ENCODE data around the gene MYO15B.

The MYO15B gene

DNA sequence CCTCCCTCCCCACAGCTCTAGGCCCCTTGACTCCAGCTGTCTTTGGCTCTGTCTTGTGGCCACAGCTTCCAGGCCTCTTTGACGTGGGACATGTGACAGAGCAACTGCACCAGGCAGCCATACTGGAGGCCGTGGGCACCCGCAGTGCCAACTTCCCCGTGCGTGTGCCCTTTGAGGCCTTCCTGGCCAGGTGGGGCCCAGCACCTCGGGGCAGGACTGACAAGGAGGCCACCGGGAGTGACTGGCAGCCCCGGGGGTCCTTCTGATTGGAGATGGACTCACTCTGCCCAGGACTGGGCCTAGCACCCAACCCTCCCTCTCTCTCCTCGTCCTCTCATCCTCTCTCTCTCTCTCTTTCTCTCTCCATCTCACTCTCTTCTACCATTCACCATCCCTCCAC lies 15.5 kb downstream of the MYO15B start:
- TF ChIP-seq SIN3A (IDR thresholded peaks at IDR 0.05; ENCODE audit: borderline replicate concordance, insufficient read depth, low read length) (no peak), REST (IDR thresholded peaks at IDR 0.05; ENCODE audit: insufficient read depth in 1 of 2, low read depth in 2 of 2, low read length in 2 of 2) (no peak), FOXP2 (optimal IDR thresholded peaks at IDR 0.05; ENCODE audit: borderline replicate concordance, extremely low read depth, extremely low read length, insufficient read depth) (no peak), TAF1 (IDR thresholded peaks at IDR 0.05; ENCODE audit: borderline replicate concordance, insufficient read depth, low read length) (no peak), POLR2AphosphoS5 (IDR thresholded peaks at IDR 0.05; ENCODE audit: low read depth, low read length) (no peak)

- TF ChIP-seq SIN3A (IDR thresholded peaks at IDR 0.05; ENCODE audit: borderline replicate concordance, insufficient read depth, low read length) (no peak), FOXP2 (optimal IDR thresholded peaks at IDR 0.05; ENCODE audit: borderline replicate concordance, extremely low read depth, extremely low read length, insufficient read depth) (no peak)
Observed at GRCh38 chr17:75604034-75604695, 16.6 kb downstream of the MYO15B start.

GRCh38 chr17:75605790-75606189 lies 18.2 kb downstream of the MYO15B start:
- TF ChIP-seq SIN3A (IDR thresholded peaks at IDR 0.05; ENCODE audit: borderline replicate concordance, insufficient read depth, low read length) (no peak), REST (IDR thresholded peaks at IDR 0.05; ENCODE audit: insufficient read depth in 1 of 2, low read depth in 2 of 2, low read length in 2 of 2) (no peak), FOXP2 (optimal IDR thresholded peaks at IDR 0.05; ENCODE audit: borderline replicate concordance, extremely low read depth, extremely low read length, insufficient read depth) (no peak), POLR2AphosphoS5 (IDR thresholded peaks at IDR 0.05; ENCODE audit: low read depth, low read length) (no peak), TAF1 (IDR thresholded peaks at IDR 0.05; ENCODE audit: borderline replicate concordance, insufficient read depth, low read length) (no peak)

DNA sequence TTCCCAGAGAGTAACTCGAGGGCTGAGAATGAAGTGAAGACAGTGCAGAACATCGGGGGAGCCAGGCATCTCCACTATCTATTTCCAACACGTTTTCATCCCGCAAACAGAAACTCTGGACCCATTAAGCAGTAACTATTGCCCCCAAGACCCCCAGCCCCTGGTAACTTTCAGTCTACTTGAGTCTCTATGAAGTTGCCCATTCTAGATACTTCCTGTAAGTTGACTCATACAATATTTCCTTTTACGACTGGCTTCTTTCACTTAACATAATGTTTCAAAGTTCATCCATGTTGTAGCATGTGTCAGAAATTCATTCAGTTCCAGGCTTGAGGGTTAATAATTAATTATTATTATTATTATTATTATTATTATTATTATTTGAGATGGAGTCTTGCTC lies 19.5 kb downstream of the MYO15B start:
- no peak for TF ChIP-seq SIN3A (IDR thresholded peaks at IDR 0.05; ENCODE audit: borderline replicate concordance, insufficient read depth, low read length)
- no peak for TF ChIP-seq TAF1 (IDR thresholded peaks at IDR 0.05; ENCODE audit: borderline replicate concordance, insufficient read depth, low read length)
- no peak for TF ChIP-seq FOXP2 (optimal IDR thresholded peaks at IDR 0.05; ENCODE audit: borderline replicate concordance, extremely low read depth, extremely low read length, insufficient read depth)
- TF ChIP-seq REST (IDR thresholded peaks at IDR 0.05; ENCODE audit: insufficient read depth in 1 of 2, low read depth in 2 of 2, low read length in 2 of 2), result no peak
- no peak for TF ChIP-seq POLR2AphosphoS5 (IDR thresholded peaks at IDR 0.05; ENCODE audit: low read depth, low read length)

- no peak for TF ChIP-seq REST (IDR thresholded peaks at IDR 0.05; ENCODE audit: insufficient read depth in 1 of 2, low read depth in 2 of 2, low read length in 2 of 2)
- no peak for TF ChIP-seq SIN3A (IDR thresholded peaks at IDR 0.05; ENCODE audit: borderline replicate concordance, insufficient read depth, low read length)
- no peak for TF ChIP-seq TAF1 (IDR thresholded peaks at IDR 0.05; ENCODE audit: borderline replicate concordance, insufficient read depth, low read length)
- no peak for TF ChIP-seq POLR2AphosphoS5 (IDR thresholded peaks at IDR 0.05; ENCODE audit: low read depth, low read length)
- no peak for TF ChIP-seq FOXP2 (optimal IDR thresholded peaks at IDR 0.05; ENCODE audit: borderline replicate concordance, extremely low read depth, extremely low read length, insufficient read depth)
Observed at GRCh38 chr17:75610103-75610984, 22.7 kb downstream of the MYO15B start.

Data from PFSK-1 (cell line).